Activated T-helper 1 cell treated with anti-CD3 and anti-CD28 coated beads, Interleukin-2, amount 50 U/mL, for 16 hours (primary cell): ENCODE measurements around the gene FAM124A.

Experiments used
- DNase-seq, 2 donors: peaks; one replicate each; pipeline ENCODE4 v3.0.0-alpha.2; 2020; ENCODE audit warnings: low read depth in 1 of 2, low spot score in 1 of 2

FAM124A gene

DNA sequence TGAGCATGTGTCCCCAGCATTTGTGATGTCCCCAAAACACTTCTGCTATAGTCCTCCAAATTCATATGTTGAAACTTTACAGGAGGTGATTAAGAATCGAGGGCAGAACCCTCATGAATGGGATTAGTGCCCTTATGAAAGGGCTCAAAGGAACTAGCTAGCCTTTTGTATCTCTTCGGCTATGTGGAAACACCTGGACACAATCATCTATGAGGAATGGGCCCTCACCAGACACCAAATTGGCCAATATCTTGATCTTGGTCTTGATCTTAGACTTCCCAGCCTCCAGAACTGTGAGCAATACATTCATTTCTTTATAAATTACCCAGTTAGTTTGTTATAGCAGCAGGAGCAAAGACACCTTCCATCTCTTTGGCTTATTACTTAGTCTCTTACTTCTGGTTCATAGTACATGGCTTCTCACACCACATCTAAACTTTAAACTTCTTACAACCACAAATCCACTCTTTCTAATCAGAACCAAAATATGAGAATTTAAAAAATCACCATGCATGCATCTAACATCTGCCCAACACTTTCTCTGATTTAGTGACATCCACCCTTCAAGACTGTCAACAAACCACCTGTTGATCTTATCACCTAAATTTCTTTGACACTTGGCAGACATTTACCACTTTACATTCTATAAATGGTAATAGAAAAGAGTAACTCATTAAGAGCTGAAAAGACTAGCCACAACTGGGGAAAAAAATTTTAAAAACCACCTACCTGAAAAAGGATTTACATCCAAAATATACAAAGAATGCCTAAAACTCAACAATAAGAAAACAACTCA is 110.6 kb downstream of the FAM124A start:
- DNase-seq: no peak

DNA sequence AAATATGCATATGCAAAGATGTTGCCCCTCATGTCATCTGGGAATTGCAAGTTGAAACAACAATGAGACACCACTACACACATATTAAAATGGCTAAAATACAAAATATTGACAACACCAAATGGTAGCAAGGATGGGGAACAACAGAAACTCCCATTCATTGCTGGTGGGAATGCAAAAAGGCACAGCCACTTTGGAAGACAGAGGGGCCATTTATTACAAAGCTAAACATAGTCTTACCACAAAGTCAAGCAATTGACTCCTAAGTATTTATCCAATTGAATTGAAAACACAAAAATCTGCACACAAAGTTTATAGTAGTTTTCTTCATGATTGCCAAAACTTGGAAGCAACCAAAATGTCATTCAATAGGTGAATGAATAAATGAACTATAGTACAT is 111.2 kb downstream of the FAM124A start:
- no peak for DNase-seq

DNA sequence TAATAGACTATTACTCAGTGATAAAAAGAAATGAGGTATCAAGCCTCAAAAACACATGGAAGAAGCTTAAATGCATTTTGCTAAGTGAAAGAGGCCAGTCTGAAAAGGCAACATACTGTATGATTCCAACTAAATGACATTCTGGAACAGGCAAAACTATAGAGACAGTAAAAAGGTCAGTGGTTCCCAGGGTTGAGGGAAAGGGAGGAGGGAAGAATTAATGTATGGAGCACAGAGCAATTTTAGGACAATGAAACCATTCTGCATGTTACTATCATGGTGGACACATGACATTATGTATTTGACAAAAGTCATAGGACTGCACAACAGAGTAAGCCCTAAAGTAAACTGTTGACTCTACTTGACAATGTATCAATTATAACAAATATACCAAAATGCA is 111.6 kb downstream of the FAM124A start:
- DNase-seq: no peak
